Right renal cortex interstitium (tissue), 3 donors: ENCODE results near the gene HLA-DRA. TPM values are rescaled to one million over a fixed set of nuclear protein-coding genes. Genes with fewer than 3 reads are reported as not detected.
"Not testable (repeated sequence)": the region's sequence is repeated elsewhere in the genome, so short reads cannot be mapped to it uniquely, and the experiment has no call there.

Experiments used
- DNase-seq, 3 donors: peaks; one replicate each; pipeline ENCODE4 v3.0.0-alpha.2; 2013; ENCODE audit warnings: low read depth in 3 of 3, low spot score in 2 of 3
- polyA plus RNA-seq, 3 donors: library from polyadenylated mRNA; unstranded; fragments of 120-200 nt; gene quantifications; one replicate each; pipeline ENCODE4 v1.2.1, GENCODE V29; 2013; ENCODE audit not compliant: insufficient read length in 3 of 3

Gene HLA-DRA
- polyA plus RNA-seq, 3 donors: 91.8 to 110 (median 108) TPM

GRCh38 chr6:32473376-32474348, 34.0 kb downstream of the HLA-DRA start:
- not testable (repeated sequence) for DNase-seq

GRCh38 chr6:32475392-32476206, 35.9 kb downstream of the HLA-DRA start:
- DNase-seq: no peak

- no peak for DNase-seq
Measured at GRCh38 chr6:32483968-32484613, 44.4 kb downstream of the HLA-DRA start.

GRCh38 chr6:32484614-32484998, 44.9 kb downstream of the HLA-DRA start:
- DNase-seq: no peak

GRCh38 chr6:32488083-32488482, 48.4 kb downstream of the HLA-DRA start:
- DNase-seq: no peak

GRCh38 chr6:32491700-32492099, 52.0 kb downstream of the HLA-DRA start:
- DNase-seq: no peak

GRCh38 chr6:32492351-32492750, 52.7 kb downstream of the HLA-DRA start:
- no peak for DNase-seq

Other genes starting within 250 kb of the HLA-DRA start
- gene PBX2, start 249.7 kb upstream of the HLA-DRA start, polyA plus RNA-seq: 100 to 1,000 TPM; 150 to 165 (median 155) TPM
- gene GPSM3, start 247.2 kb upstream of the HLA-DRA start, polyA plus RNA-seq: 1 to 10 TPM; 7.7 to 9.9 (median 8.4) TPM
- 10 to 100 TPM; 13.2 to 16.5 (median 14.1) TPM for gene NOTCH4, start 215.8 kb upstream of the HLA-DRA start, polyA plus RNA-seq
- gene TSBP1, start 68.0 kb upstream of the HLA-DRA start, polyA plus RNA-seq: not detected
- 1 to 10 TPM in 1 of 3 donors, under 1 TPM in 2; 0.16 to 1.3 (median 0.37) TPM for gene BTNL2, start 32.7 kb upstream of the HLA-DRA start, polyA plus RNA-seq
- 10 to 100 TPM; 11.1 to 54.5 (median 15.3) TPM for gene HLA-DRB5, start 90.4 kb downstream of the HLA-DRA start, polyA plus RNA-seq
- 10 to 100 TPM; 45.9 to 71.5 (median 49.3) TPM for gene HLA-DRB1, start 150.0 kb downstream of the HLA-DRA start, polyA plus RNA-seq
- gene HLA-DQA1, start 197.5 kb downstream of the HLA-DRA start, polyA plus RNA-seq: 1 to 10 TPM; 3.3 to 7.4 (median 4.5) TPM
- gene HLA-DQB1, start 226.8 kb downstream of the HLA-DRA start, polyA plus RNA-seq: 1 to 10 TPM; 4.3 to 7.7 (median 5.1) TPM